ENCODE results near the gene SPP1. TPM values are rescaled to one million over a fixed set of nuclear protein-coding genes. Genes with fewer than 3 reads are reported as not detected.

SPP1 gene
- total RNA-seq, 4 donors from 2014 or later, result 59.0 to 344 (median 174) TPM

DNA sequence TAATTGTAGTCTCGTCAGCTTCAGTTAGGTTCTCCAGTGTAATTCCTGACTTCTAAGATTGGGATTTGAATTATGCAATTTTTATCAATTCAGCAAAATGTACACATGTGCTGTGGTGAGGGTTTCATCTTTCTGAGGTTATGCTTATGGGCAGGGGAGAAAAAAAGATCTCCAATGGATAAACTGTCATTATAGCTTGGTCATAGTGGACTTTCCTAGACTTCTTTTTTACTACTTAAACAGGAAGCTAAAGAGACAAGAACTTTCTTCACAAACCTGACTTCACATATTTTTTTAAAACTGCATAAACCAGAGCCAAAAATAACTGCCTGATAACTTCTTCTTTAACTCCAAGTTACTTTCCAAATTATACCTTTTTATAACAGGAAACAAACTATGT is 21.7 kb upstream of the SPP1 start:
- Histone ChIP-seq H3K4me1 (peaks cover 0 to 8% (median 3%) of the 10 kb centered on the region in 4 donors), H3K36me3 (no peaks in the 10 kb centered on the region), H3K9me3 (no peaks in the 10 kb centered on the region), H3K27ac (no peak overlapping the region), H3K27me3 (no peaks in the 10 kb centered on the region), H3K4me3 (no peak overlapping the region)
- DNase-seq (ENCODE audit: low spot score in 2 of 2), result no peak
- WGBS, 2 donors, result 67 to 72% methylated on average over 1 of the region's 1 CpG
- TF ChIP-seq EP300 (IDR thresholded peaks at IDR 0.05), result no peak
- TF ChIP-seq, protein P1, sequence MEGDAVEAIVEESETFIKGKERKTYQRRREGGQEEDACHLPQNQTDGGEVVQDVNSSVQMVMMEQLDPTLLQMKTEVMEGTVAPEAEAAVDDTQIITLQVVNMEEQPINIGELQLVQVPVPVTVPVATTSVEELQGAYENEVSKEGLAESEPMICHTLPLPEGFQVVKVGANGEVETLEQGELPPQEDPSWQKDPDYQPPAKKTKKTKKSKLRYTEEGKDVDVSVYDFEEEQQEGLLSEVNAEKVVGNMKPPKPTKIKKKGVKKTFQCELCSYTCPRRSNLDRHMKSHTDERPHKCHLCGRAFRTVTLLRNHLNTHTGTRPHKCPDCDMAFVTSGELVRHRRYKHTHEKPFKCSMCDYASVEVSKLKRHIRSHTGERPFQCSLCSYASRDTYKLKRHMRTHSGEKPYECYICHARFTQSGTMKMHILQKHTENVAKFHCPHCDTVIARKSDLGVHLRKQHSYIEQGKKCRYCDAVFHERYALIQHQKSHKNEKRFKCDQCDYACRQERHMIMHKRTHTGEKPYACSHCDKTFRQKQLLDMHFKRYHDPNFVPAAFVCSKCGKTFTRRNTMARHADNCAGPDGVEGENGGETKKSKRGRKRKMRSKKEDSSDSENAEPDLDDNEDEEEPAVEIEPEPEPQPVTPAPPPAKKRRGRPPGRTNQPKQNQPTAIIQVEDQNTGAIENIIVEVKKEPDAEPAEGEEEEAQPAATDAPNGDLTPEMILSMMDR (IDR thresholded peaks at IDR 0.05), result no peak
- TF ChIP-seq POLR2A (IDR thresholded peaks at IDR 0.05), result no peak

DNA sequence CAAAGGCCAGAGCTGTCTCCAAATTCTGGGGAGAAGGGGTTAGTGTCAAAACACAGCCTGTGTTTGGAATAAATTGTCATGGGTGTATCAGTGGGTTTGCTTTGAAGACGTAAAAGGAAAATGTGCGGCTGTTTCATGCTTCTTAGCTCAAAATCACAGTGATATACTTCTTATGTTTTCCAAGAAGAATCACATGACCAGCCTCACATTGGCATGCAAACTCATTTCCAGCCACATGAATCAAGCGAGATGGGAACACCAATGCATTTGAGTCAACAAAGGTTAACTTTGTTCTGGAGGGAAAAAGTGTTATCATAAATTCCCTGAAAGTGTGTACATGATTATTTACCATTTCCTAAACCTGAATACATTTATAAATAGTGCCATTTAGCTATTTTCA is 19.0 kb upstream of the SPP1 start:
- Histone ChIP-seq H3K27ac (no peak overlapping the region), H3K36me3 (no peaks in the 10 kb centered on the region), H3K4me1 (no peaks in the 10 kb centered on the region), H3K4me3 (no peak overlapping the region), H3K9me3 (no peaks in the 10 kb centered on the region), H3K27me3 (no peaks in the 10 kb centered on the region)
- DNase-seq (ENCODE audit: low spot score in 2 of 2), result no peak
- TF ChIP-seq POLR2A (IDR thresholded peaks at IDR 0.05) (no peak), EP300 (IDR thresholded peaks at IDR 0.05) (no peak)
- TF ChIP-seq, protein P1 (IDR thresholded peaks at IDR 0.05), result no peak
- 65 to 75% methylated on average over 3 of the region's 3 CpGs for WGBS, 2 donors

DNA sequence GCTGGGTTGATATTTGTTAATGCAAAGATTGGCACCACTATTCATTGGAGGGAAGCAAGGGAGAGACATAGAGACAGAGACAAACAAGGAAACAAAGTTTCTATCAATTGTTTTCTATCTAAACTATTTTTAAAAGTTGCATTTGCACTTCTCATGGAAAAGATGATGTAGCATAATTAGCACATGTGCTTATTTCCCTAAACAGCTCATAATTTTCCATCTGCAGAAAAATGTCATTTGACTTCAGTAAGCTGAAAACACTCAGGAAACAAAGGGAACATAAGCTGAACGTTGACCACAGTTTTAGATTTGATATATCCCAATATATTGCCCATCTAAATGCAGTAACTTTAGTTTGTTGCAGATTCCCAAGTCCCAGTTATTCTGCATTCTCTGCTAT is 18.5 kb upstream of the SPP1 start:
- no peak for DNase-seq (ENCODE audit: low spot score in 2 of 2)
- Histone ChIP-seq H3K27ac (no peak overlapping the region), H3K4me1 (no peaks in the 10 kb centered on the region), H3K27me3 (no peaks in the 10 kb centered on the region), H3K9me3 (no peaks in the 10 kb centered on the region), H3K4me3 (no peak overlapping the region), H3K36me3 (no peaks in the 10 kb centered on the region)
- TF ChIP-seq, protein P1 (IDR thresholded peaks at IDR 0.05), result no peak
- no peak for TF ChIP-seq EP300 (IDR thresholded peaks at IDR 0.05)
- no peak for TF ChIP-seq POLR2A (IDR thresholded peaks at IDR 0.05)
- WGBS, 2 donors, result 49 to 60% methylated on average over 1 of the region's 1 CpG

DNA sequence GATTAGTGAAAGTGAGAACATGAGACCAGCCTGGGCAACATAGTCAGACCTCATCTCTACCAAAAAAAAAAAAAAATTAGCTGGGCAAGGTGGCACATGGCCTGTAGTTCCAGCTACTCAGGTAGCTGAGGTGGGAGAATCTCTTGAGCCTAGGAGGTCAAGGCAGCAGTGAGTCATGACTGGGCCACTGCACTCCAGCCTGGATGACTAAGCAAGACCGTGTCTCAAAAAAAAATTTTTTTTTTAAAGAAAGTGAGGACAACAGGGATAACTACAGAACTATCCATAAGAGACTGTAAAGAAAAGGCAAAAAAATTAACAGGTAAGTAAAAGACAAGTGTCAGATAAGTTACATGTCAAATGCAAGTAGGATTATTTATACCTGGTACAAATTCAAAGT is 13.5 kb upstream of the SPP1 start:
- Histone ChIP-seq H3K9me3 (no peaks in the 10 kb centered on the region), H3K27ac (no peak overlapping the region), H3K27me3 (no peaks in the 10 kb centered on the region), H3K4me3 (no peak overlapping the region), H3K4me1 (no peaks in the 10 kb centered on the region), H3K36me3 (no peaks in the 10 kb centered on the region)
- no peak for DNase-seq (ENCODE audit: low spot score in 2 of 2)
- 46 to 70% methylated on average over 1 of the region's 1 CpG for WGBS, 2 donors
- TF ChIP-seq, protein P1 (IDR thresholded peaks at IDR 0.05), result no peak
- TF ChIP-seq POLR2A (IDR thresholded peaks at IDR 0.05) (no peak), EP300 (IDR thresholded peaks at IDR 0.05) (no peak)

DNA sequence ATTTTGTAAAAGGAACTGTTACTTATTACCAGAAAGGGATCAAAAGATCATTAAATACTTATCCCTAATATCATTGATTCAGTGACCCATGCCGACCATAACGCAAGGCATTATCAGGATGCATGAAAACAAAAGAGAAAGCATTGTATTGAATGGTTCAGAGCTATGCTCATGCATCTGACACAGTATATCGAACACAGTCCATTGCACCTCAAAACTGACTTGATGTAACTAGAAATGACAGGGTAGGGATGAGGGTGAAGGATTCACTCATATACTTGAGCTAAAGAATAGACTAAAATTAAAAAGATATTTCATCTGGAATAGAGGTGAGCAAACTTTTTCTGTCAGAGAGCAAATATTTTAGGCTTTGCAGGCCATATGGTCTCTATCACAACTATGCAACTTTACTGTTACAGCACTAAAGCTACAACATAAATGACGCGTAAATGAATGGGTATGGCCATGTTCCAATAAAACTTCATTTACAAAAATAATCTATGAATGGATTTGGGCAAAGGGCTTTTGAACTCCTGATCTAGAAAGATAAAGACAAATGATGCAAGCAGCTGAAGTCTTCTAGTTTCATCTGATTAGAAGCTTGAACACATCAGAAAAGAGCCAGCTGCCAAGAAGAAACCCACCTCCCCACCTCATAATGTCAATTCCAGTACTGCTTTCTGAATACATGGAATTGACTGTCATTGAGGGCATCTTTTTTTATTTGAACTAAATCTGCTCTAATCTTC is 12.9 kb upstream of the SPP1 start:
- no peak overlapping the region for H3K27ac ChIP-seq
- H3K27me3 ChIP-seq, result no peaks in the 10 kb centered on the region
- 78 to 86% methylated on average over 5 of the region's 5 CpGs for WGBS, 2 donors
- DNase-seq (ENCODE audit: low spot score in 2 of 2), result no peak
- H3K36me3 ChIP-seq, result no peaks in the 10 kb centered on the region
- no peak overlapping the region for H3K4me3 ChIP-seq
- no peaks in the 10 kb centered on the region for H3K9me3 ChIP-seq
- no peak for TF ChIP-seq POLR2A (IDR thresholded peaks at IDR 0.05)
- TF ChIP-seq EP300 (IDR thresholded peaks at IDR 0.05), result no peak
- TF ChIP-seq, protein P1 (IDR thresholded peaks at IDR 0.05), result no peak
- H3K4me1 ChIP-seq, result no peaks in the 10 kb centered on the region
